HG03097 (cell line): Measurements from ENCODE around the gene COA5.
"Not testable (repeated sequence)": the region's sequence is repeated elsewhere in the genome, so short reads cannot be mapped to it uniquely, and the experiment has no call there.

Source experiments
- ATAC-seq: cut with Tn5 transposase; IDR thresholded peaks from one replicate; pipeline ENCODE4 v1.9.1; 2021; ENCODE audit not compliant: unreplicated experiment, low FRiP score

COA5 gene

GRCh38 chr2:98607104-98607503, 1.2 kb downstream of the COA5 start:
- no peak for ATAC-seq

GRCh38 chr2:98606431-98606830, 1.9 kb downstream of the COA5 start:
- no peak for ATAC-seq

GRCh38 chr2:98605076-98605475, 3.2 kb downstream of the COA5 start:
- no peak for ATAC-seq

GRCh38 chr2:98604547-98604946, 3.8 kb downstream of the COA5 start:
- no peak for ATAC-seq

- ATAC-seq = peak; percentile 48
These were observed 6.7 kb downstream of the COA5 start for GRCh38 chr2:98601532-98602132.

GRCh38 chr2:98598781-98599428, 9.4 kb downstream of the COA5 start:
- no peak for ATAC-seq

GRCh38 chr2:98594665-98595064, 13.6 kb downstream of the COA5 start:
- ATAC-seq = not testable (repeated sequence)

GRCh38 chr2:98592565-98592964, 15.7 kb downstream of the COA5 start:
- ATAC-seq = no peak

- ATAC-seq = no peak
These were observed 18.8 kb downstream of the COA5 start for GRCh38 chr2:98589489-98589888.

GRCh38 chr2:98588880-98589431, 19.4 kb downstream of the COA5 start:
- no peak for ATAC-seq

GRCh38 chr2:98586551-98587140, 21.7 kb downstream of the COA5 start:
- no peak for ATAC-seq

- no peak for ATAC-seq
These were observed 22.9 kb downstream of the COA5 start for GRCh38 chr2:98585386-98585785.

- no peak for ATAC-seq
These were observed 24.3 kb downstream of the COA5 start for GRCh38 chr2:98583816-98584618.

GRCh38 chr2:98583276-98583675, 25.0 kb downstream of the COA5 start:
- ATAC-seq = no peak

- no peak for ATAC-seq
These were observed 25.8 kb downstream of the COA5 start for GRCh38 chr2:98582523-98582922.

- ATAC-seq = no peak
These were observed 27.5 kb downstream of the COA5 start for GRCh38 chr2:98580656-98581284.

- ATAC-seq = no peak
These were observed 28.4 kb downstream of the COA5 start for GRCh38 chr2:98579926-98580325.

- no peak for ATAC-seq
These were observed 30.1 kb downstream of the COA5 start for GRCh38 chr2:98578231-98578630.

GRCh38 chr2:98577313-98577712, 31.0 kb downstream of the COA5 start:
- no peak for ATAC-seq

- no peak for ATAC-seq
These were observed 31.5 kb downstream of the COA5 start for GRCh38 chr2:98576666-98577312.
